NCI-H2029 treated with DMSO at 0.1 percent for 48 hours (cell line): ENCODE measurements around the gene CCDC6.
"Not testable (repeated sequence)": the region's sequence is repeated elsewhere in the genome, so short reads cannot be mapped to it uniquely, and the experiment has no call there.

Experiments used
- DNase-seq: peaks from one replicate; lab custom pipeline; 2025; lab: John Stamatoyannopoulos, UW

Gene CCDC6

GRCh38 chr10:59905731-59906416 is 482 bp downstream of the CCDC6 start:
- no peak for DNase-seq

- no peak for DNase-seq
Measured at GRCh38 chr10:59905066-59905730, 1.2 kb downstream of the CCDC6 start.

- no peak for DNase-seq
Measured at GRCh38 chr10:59904426-59905065, 1.8 kb downstream of the CCDC6 start.

GRCh38 chr10:59903871-59904270 is 2.5 kb downstream of the CCDC6 start:
- no peak for DNase-seq

DNA sequence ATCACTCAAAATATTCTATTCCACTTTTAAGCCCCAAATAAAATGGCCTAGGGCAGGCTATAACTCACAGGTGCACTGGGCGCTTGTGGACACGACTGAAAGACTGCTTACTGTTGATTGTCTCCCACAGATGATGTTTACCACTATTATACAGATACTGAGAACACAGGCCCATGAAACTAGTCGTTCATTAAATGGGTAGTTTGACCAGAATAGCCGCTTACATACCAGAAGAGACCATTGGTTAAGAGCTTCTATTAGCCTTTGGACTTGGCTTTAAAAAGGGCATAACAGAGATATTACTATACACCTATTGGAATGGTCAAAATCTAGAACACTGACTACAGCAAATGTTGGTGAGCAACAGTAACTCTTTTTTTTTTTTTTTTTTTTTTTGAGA is 4.3 kb downstream of the CCDC6 start:
- no peak for DNase-seq

DNA sequence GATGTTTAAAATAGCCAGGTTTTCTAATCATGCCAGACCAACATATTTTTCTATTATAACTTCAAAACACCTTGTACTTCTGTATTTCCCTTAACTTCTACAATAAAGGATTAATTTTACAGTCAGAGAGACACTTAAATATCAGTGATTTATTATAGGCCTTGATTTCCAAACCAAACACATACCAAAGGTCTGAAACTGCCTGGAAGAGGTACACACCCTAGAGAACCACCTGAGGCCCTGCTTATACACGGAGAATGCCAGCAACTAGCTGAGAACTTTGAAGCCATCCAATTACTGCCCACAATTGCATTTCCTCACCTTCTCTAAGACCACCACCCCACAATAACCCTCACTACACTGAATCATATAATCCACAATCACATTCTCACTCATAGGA is 4.9 kb downstream of the CCDC6 start:
- DNase-seq = no peak

- DNase-seq = no peak
Measured at GRCh38 chr10:59900048-59900727, 6.2 kb downstream of the CCDC6 start.

DNA sequence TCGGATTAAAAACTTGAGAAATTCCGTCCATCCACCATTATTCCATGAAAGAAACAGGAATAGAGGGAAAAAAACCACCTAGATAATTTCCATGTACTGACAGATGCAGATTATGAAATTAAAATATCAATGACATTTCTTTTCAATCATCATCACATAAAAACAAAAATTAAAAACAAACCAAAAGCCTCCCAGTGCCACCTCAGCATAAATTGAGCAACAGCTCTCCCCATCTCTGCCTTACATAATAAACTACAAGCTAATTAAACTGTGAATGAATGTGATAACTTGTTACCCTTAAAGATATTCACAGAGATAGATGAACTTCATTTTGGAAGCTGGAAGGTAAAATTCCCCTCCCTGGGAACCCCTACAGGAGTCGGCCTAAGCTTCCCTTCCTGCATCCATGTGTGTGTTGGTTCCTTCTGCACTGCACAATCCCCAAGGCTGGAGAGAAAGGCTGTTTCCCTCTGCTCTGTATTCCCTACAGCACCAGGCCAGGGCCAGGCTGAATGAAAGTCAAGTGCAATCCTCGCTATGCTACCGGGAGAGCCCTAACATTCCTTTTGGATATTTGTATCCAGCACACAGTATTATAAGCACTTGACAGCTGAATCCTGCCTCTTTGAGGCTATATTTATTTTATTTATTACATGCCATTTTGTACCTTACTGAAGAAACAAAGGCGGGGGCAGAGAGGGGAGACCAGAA is 8.1 kb downstream of the CCDC6 start:
- no peak for DNase-seq

DNA sequence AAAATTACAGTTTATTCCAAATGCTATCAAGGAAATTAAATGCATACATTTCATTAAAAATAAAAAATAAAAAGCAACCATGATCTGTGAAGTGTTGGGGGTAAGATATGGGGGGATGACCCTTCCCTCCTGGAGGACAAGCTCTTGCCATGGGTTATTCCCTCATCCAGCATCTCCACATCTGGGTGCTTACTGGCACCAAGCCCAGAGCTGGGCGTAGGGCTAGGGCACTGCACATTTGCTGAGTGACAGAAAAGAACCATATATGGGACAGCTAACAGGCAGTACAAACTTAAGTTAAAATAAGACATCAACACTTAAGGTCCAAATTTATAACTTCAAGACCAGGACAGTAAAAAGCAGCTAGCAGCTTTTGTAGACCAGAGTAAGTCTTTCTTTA is 10.2 kb downstream of the CCDC6 start:
- DNase-seq = no peak

GRCh38 chr10:59895629-59896116 is 10.7 kb downstream of the CCDC6 start:
- DNase-seq = no peak

GRCh38 chr10:59894114-59894513 is 12.2 kb downstream of the CCDC6 start:
- DNase-seq = no peak

DNA sequence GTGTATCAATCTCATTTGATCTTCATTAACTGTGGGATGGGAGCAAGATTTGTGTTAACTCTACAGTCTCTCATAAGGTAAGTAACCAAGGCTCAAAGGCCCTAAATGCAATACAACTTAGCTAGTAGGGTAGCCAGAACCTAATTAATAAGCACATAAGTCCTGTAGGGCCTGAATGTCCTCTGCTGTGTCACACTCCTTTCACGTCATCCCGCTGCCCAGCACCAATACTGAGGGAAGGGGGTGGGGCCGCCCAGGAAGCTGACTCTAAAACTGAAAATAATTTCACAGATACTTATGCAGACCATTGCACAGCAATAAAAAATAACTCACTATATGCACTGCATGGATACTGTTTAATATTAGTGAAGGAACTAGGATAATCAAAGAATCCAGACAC is 13.7 kb downstream of the CCDC6 start:
- DNase-seq = no peak

GRCh38 chr10:59891936-59892335 is 14.4 kb downstream of the CCDC6 start:
- no peak for DNase-seq

DNA sequence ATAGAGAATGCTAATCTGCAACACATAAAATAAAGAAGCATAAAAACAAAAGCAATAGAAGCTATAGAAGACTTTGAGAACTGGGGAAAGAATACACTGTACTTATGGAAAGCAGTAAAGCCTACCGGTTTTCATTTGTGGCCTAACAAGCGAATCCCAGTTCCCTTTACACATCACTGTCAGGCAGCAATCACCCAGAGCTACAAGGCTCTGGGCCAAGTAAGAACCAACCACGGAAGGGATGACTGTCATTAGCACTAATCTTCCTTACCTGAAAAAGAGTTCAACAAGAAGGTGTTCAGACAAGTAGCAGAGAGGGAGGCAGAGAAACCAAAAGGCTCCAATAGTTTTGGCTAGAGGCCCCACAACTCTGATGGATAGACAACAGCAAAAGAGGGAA is 15.0 kb downstream of the CCDC6 start:
- DNase-seq = no peak

GRCh38 chr10:59888781-59889435 is 17.4 kb downstream of the CCDC6 start:
- no peak for DNase-seq

- DNase-seq = no peak
Measured at GRCh38 chr10:59887972-59888640, 18.2 kb downstream of the CCDC6 start.

- DNase-seq = no peak
Measured at GRCh38 chr10:59887006-59887405, 19.4 kb downstream of the CCDC6 start.

GRCh38 chr10:59885430-59886134 is 20.8 kb downstream of the CCDC6 start:
- DNase-seq = no peak

DNA sequence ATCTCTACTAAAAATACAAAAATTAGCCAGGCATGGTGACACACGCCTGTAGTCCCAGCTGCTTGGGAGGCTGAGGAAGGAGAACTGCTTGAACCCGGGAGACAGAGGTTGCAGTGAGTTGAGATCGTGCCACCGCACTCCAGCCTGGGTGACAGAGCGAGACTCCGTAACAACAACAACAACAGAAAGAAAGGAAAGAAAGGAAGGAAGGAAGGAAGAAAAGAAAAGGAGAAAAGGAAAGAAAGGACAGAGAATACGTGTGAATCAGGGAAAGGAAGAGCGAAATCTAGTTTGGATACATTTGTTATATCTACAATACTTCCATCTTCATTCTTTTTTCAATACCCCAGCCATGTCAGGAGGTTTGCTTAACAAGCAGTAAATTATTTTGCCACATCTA is 21.5 kb downstream of the CCDC6 start:
- not testable (repeated sequence) for DNase-seq

GRCh38 chr10:59881640-59882039 is 24.7 kb downstream of the CCDC6 start:
- DNase-seq = no peak
